Gastrocnemius medialis (tissue), 4 donors: ENCODE data around the gene BRICD5.

Experiments
- POLR2A ChIP-seq, 2 donors: fragments of 450-650 bp; IDR thresholded peaks; one replicate each; pipeline ENCODE4 v1.6.1; 2017; ENCODE audit warnings: antibody characterized with exemption in 2 of 2, mild to moderate bottlenecking in 2 of 2, moderate library complexity in 2 of 2
- TF ChIP-seq, protein P1 (sequence below), 5 experiments: fragments of 450-650 bp in 3 of 5; fragments of 200-600 bp in 2 of 5; sonication (generic) in 2 of 5; IDR thresholded peaks in 4 of 5; conservative IDR thresholded peaks in 1 of 5; 1 replicate in 4 of 5; 2 replicates in 1 of 5; pipeline ENCODE4 v1.5.1; 2016 to 2019; ENCODE audit warnings: antibody characterized with exemption in 5 of 5, mild to moderate bottlenecking in 3 of 5, moderate library complexity in 3 of 5

- TF ChIP-seq, protein P1, sequence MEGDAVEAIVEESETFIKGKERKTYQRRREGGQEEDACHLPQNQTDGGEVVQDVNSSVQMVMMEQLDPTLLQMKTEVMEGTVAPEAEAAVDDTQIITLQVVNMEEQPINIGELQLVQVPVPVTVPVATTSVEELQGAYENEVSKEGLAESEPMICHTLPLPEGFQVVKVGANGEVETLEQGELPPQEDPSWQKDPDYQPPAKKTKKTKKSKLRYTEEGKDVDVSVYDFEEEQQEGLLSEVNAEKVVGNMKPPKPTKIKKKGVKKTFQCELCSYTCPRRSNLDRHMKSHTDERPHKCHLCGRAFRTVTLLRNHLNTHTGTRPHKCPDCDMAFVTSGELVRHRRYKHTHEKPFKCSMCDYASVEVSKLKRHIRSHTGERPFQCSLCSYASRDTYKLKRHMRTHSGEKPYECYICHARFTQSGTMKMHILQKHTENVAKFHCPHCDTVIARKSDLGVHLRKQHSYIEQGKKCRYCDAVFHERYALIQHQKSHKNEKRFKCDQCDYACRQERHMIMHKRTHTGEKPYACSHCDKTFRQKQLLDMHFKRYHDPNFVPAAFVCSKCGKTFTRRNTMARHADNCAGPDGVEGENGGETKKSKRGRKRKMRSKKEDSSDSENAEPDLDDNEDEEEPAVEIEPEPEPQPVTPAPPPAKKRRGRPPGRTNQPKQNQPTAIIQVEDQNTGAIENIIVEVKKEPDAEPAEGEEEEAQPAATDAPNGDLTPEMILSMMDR (IDR thresholded peaks at IDR 0.05 in 4 of 5, conservative IDR thresholded peaks at IDR 0.05 in 1 of 5), result no peak
- no peak for TF ChIP-seq POLR2A (IDR thresholded peaks at IDR 0.05)
Observed at GRCh38 chr16:2243781-2244180, 33.1 kb upstream of the BRICD5 start.
